Thyroid gland (tissue), 4 donors: Measurements from ENCODE around the gene LAMC2.

Experiments used
- POLR2A ChIP-seq, 2 donors: fragments of 450-650 bp; IDR thresholded peaks; one replicate each; pipeline ENCODE4 v1.6.1; 2017; ENCODE audit warnings: antibody characterized with exemption in 2 of 2, mild to moderate bottlenecking in 2 of 2, moderate library complexity in 1 of 2
- TF ChIP-seq, protein P1 (sequence below), 6 experiments: fragments of 200-600 bp in 3 of 6; fragments of 450-650 bp in 3 of 6; sonication (generic) in 3 of 6; IDR thresholded peaks; one replicate each; pipeline ENCODE4 v1.5.1; 2016 to 2019; ENCODE audit warnings: antibody characterized with exemption in 6 of 6, mild to moderate bottlenecking in 2 of 6, inconsistent platforms in 1 of 6, moderate library complexity in 1 of 6

DNA sequence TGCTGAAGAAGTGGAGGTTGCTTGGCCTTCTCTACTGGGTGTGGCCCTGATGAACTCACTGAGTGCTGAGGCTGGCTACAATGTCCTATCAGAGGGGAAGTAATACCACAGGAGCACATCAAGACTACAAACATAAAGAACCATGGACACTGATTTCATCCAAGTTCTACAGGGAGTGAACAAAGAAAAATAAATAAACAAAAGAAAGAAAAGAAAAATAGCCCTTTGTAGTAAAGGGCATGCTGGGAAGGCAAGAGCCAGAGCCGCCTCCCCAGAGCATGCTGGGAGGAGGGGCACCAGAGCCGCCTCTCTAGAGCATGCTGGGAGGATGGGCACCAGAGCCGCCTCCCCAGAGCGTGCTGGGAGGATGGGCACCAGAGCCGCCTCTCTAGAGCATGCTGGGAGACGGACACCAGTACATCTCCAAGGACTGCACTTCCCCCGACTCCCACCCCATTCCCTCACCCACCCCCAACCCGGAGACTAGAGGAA is 65.9 kb downstream of the LAMC2 start:
- TF ChIP-seq, protein P1, sequence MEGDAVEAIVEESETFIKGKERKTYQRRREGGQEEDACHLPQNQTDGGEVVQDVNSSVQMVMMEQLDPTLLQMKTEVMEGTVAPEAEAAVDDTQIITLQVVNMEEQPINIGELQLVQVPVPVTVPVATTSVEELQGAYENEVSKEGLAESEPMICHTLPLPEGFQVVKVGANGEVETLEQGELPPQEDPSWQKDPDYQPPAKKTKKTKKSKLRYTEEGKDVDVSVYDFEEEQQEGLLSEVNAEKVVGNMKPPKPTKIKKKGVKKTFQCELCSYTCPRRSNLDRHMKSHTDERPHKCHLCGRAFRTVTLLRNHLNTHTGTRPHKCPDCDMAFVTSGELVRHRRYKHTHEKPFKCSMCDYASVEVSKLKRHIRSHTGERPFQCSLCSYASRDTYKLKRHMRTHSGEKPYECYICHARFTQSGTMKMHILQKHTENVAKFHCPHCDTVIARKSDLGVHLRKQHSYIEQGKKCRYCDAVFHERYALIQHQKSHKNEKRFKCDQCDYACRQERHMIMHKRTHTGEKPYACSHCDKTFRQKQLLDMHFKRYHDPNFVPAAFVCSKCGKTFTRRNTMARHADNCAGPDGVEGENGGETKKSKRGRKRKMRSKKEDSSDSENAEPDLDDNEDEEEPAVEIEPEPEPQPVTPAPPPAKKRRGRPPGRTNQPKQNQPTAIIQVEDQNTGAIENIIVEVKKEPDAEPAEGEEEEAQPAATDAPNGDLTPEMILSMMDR (IDR thresholded peaks at IDR 0.05): no peak
- no peak for TF ChIP-seq POLR2A (IDR thresholded peaks at IDR 0.05)
